Spleen (tissue), 7 donors: ENCODE results near the gene CD99.

ENCODE experiments used
- POLR2A ChIP-seq, 3 donors: fragments of 450-650 bp; IDR thresholded peaks; one replicate each; pipeline ENCODE4 v1.5.1; 2017; ENCODE audit warnings: antibody characterized with exemption in 3 of 3, mild to moderate bottlenecking in 1 of 3
- POLR2AphosphoS5 ChIP-seq, 3 donors: sonication (generic); formaldehyde crosslinking; IDR thresholded peaks; one replicate each; pipeline ENCODE4 v1.5.1; 2017; ENCODE audit warnings: antibody characterized with exemption in 3 of 3
- TF ChIP-seq, protein P1 (sequence below), 11 experiments: fragments of 200-600 bp in 7 of 11; fragments of 450-650 bp in 4 of 11; sonication (generic) in 4 of 11; IDR thresholded peaks in 8 of 11; conservative IDR thresholded peaks in 3 of 11; 1 replicate in 7 of 11; 2 replicates in 4 of 11; pipeline versions ENCODE4 v1.4.0 to v1.8.0; 2016 to 2021; ENCODE audit warnings: antibody characterized with exemption in 11 of 11, inconsistent platforms in 4 of 11, mild to moderate bottlenecking in 1 of 11
- donor health status: DM: no; HTN: no; CAD: no; lungs with moderate emphysema.
- donor health status: DM: no; HTN: no; CAD: no.
- donor health status: DM: no; HTN: no; CAD: no.

DNA sequence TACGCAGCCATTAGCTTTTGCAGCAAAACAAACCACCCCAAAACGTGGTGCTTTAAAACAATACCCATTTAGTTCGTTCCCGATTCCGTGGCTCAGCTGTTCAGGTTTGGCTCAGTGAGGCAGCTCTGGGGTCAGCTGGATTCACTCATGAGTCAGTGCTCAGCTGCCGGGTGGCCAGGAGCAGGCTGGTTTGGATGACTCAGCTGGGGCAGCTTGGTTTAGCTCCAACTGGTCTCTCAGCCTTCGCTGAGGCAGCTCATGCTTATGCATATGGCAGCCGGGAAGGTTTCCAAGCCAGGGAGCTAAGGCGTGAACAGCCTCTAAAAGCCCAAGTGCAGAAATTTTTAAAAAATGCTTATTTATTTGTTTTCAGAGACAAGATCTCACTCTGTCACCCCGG, 13.3 kb upstream of the CD99 start:
- TF ChIP-seq, protein P1, sequence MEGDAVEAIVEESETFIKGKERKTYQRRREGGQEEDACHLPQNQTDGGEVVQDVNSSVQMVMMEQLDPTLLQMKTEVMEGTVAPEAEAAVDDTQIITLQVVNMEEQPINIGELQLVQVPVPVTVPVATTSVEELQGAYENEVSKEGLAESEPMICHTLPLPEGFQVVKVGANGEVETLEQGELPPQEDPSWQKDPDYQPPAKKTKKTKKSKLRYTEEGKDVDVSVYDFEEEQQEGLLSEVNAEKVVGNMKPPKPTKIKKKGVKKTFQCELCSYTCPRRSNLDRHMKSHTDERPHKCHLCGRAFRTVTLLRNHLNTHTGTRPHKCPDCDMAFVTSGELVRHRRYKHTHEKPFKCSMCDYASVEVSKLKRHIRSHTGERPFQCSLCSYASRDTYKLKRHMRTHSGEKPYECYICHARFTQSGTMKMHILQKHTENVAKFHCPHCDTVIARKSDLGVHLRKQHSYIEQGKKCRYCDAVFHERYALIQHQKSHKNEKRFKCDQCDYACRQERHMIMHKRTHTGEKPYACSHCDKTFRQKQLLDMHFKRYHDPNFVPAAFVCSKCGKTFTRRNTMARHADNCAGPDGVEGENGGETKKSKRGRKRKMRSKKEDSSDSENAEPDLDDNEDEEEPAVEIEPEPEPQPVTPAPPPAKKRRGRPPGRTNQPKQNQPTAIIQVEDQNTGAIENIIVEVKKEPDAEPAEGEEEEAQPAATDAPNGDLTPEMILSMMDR (IDR thresholded peaks at IDR 0.05 in 8 of 11, conservative IDR thresholded peaks at IDR 0.05 in 3 of 11) = no peak
- TF ChIP-seq POLR2AphosphoS5 (IDR thresholded peaks at IDR 0.05) (no peak), POLR2A (IDR thresholded peaks at IDR 0.05) (no peak)
